ENCODE results near the gene R3HDML. TPM values are rescaled to one million over a fixed set of nuclear protein-coding genes. Genes with fewer than 3 reads are reported as not detected.

The R3HDML gene
- total and polyA plus RNA-seq, 2 donors (not counting 1 experiment from before 2014, with no cell fraction given), result not detected

DNA sequence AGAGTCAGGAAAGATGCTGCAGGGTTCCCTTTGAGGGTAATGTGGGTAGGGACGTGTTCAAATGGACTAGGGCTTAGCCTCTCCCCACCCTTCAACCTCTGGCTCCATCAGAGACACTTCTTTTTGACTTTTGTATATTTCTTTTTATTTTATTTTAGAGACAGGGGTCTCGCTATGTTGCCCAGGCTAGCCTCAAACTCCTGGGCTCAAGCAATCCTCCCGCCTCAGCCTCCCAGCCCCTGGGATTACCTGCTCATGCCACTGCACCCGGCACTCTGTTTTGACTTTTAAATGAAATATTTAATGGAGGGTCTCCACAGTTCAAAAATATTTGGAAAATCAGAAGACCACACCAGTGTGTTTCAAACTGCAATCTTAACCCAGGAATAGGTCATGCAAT, 27.2 kb downstream of the R3HDML start:
- ChIA-PET CTCF (no interaction called here), POLR2A (no interaction called here)
- Histone ChIP-seq H3K36me3 (replicated peaks in 1 of 2; ENCODE audit: control extremely low read depth in 1 of 2, control insufficient read depth in 1 of 2, extremely low read depth in 1 of 2, insufficient read depth in 2 of 2, low read length in 1 of 2) (no peaks in the 10 kb centered on the region), H3K4me1 (ENCODE audit: control insufficient read depth in 2 of 2, insufficient read depth in 2 of 2, low read length in 2 of 2) (no peaks in the 10 kb centered on the region), H3K9ac (ENCODE audit: low read length) (no peak overlapping the region), H3K27ac (ENCODE audit: low read length in 2 of 2) (no peak overlapping the region), H3K4me3 (ENCODE audit: control extremely low read depth in 1 of 5, extremely low read depth in 1 of 5, insufficient read depth in 1 of 5, low read depth in 2 of 5, low read length in 4 of 5) (no peak overlapping the region), H3K9me3 (ENCODE audit: control extremely low read depth in 1 of 3, control insufficient read depth in 2 of 3, insufficient read depth in 1 of 3, low read length in 2 of 3) (no peaks in the 10 kb centered on the region), H4K20me1 (ENCODE audit: control insufficient read depth, insufficient read depth, low read length, poor library complexity, severe bottlenecking) (no peaks in the 10 kb centered on the region), H2AFZ (ENCODE audit: insufficient read depth, low read depth, low read length, poor library complexity, severe bottlenecking) (no peak overlapping the region), H3K27me3 (replicated peaks in 1 of 4; ENCODE audit: control extremely low read depth in 1 of 4, control insufficient read depth in 3 of 4, insufficient read depth in 4 of 4, low read length in 3 of 4) (peaks cover 0 to 5% (median 0%) of the 10 kb centered on the region in 4 experiments), H3K4me2 (replicated peaks; ENCODE audit: low read depth, low read length, poor library complexity, severe bottlenecking) (no peak overlapping the region), H3K79me2 (ENCODE audit: control insufficient read depth, insufficient read depth, low read length) (no peaks in the 10 kb centered on the region)
- no peak for ATAC-seq (ENCODE audit: low read depth)
- Mint-ChIP-seq H3K4me1 (no peaks in the 10 kb centered on the region), H3K27ac (no peak overlapping the region), H3K27me3 (peaks cover 16% of the 10 kb centered on the region), H3K9me3 (ENCODE audit: insufficient read depth) (no peaks in the 10 kb centered on the region), H3K4me3 (no peak overlapping the region)
- intact Hi-C loops (cut with micrococcal nuclease), result no loop called here
- no peak for TF ChIP-seq EZH2 (IDR thresholded peaks at IDR 0.05; ENCODE audit: borderline replicate concordance, insufficient read depth, low read depth, low read length, poor library complexity, severe bottlenecking)
- TF ChIP-seq, protein P1, sequence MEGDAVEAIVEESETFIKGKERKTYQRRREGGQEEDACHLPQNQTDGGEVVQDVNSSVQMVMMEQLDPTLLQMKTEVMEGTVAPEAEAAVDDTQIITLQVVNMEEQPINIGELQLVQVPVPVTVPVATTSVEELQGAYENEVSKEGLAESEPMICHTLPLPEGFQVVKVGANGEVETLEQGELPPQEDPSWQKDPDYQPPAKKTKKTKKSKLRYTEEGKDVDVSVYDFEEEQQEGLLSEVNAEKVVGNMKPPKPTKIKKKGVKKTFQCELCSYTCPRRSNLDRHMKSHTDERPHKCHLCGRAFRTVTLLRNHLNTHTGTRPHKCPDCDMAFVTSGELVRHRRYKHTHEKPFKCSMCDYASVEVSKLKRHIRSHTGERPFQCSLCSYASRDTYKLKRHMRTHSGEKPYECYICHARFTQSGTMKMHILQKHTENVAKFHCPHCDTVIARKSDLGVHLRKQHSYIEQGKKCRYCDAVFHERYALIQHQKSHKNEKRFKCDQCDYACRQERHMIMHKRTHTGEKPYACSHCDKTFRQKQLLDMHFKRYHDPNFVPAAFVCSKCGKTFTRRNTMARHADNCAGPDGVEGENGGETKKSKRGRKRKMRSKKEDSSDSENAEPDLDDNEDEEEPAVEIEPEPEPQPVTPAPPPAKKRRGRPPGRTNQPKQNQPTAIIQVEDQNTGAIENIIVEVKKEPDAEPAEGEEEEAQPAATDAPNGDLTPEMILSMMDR (IDR thresholded peaks at IDR 0.05), result no peak
- WGBS (ENCODE audit: insufficient coverage), result no CpG with 5 or more reads among the region's 4 CpGs
- DNase-seq, result no peak

DNA sequence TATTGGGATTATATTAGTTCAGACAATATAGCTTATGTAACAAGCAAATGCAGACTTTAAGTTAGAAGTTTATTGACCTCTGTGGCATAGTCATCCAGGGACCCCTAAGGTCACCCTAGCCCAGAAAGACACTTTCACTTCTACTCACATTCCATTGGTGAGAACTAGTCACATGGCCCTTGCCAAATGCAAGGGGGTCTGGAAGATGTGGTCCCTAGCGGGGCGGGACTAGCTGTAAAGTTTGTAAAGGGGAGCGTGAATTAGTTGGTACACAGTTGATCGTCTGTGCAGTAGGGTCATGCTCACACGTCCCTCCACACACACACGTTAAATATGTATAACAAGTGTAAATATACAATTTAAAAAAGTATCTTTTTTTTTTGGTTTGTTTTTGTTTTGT, 27.9 kb downstream of the R3HDML start:
- Histone ChIP-seq H3K4me3 (ENCODE audit: control extremely low read depth in 1 of 5, extremely low read depth in 1 of 5, insufficient read depth in 1 of 5, low read depth in 2 of 5, low read length in 4 of 5) (no peak overlapping the region), H3K4me2 (replicated peaks; ENCODE audit: low read depth, low read length, poor library complexity, severe bottlenecking) (no peak overlapping the region), H3K9me3 (ENCODE audit: control extremely low read depth in 1 of 3, control insufficient read depth in 2 of 3, insufficient read depth in 1 of 3, low read length in 2 of 3) (no peaks in the 10 kb centered on the region), H3K36me3 (replicated peaks in 1 of 2; ENCODE audit: control extremely low read depth in 1 of 2, control insufficient read depth in 1 of 2, extremely low read depth in 1 of 2, insufficient read depth in 2 of 2, low read length in 1 of 2) (no peaks in the 10 kb centered on the region), H2AFZ (ENCODE audit: insufficient read depth, low read depth, low read length, poor library complexity, severe bottlenecking) (no peak overlapping the region), H3K27me3 (replicated peaks in 1 of 4; ENCODE audit: control extremely low read depth in 1 of 4, control insufficient read depth in 3 of 4, insufficient read depth in 4 of 4, low read length in 3 of 4) (peaks cover 0 to 5% (median 0%) of the 10 kb centered on the region in 4 experiments), H4K20me1 (ENCODE audit: control insufficient read depth, insufficient read depth, low read length, poor library complexity, severe bottlenecking) (no peaks in the 10 kb centered on the region), H3K9ac (ENCODE audit: low read length) (no peak overlapping the region), H3K27ac (ENCODE audit: low read length in 2 of 2) (no peak overlapping the region), H3K4me1 (ENCODE audit: control insufficient read depth in 2 of 2, insufficient read depth in 2 of 2, low read length in 2 of 2) (no peaks in the 10 kb centered on the region), H3K79me2 (ENCODE audit: control insufficient read depth, insufficient read depth, low read length) (no peaks in the 10 kb centered on the region)
- intact Hi-C loops (cut with micrococcal nuclease), result no loop called here
- Mint-ChIP-seq H3K4me1 (no peaks in the 10 kb centered on the region), H3K4me3 (no peak overlapping the region), H3K27me3 (peaks cover 14% of the 10 kb centered on the region), H3K27ac (no peak overlapping the region), H3K9me3 (ENCODE audit: insufficient read depth) (no peaks in the 10 kb centered on the region)
- WGBS (ENCODE audit: insufficient coverage), result no CpG with 5 or more reads among the region's 6 CpGs
- ATAC-seq (ENCODE audit: low read depth), result no peak
- POLR2A ChIA-PET, result no interaction called here
- CTCF ChIA-PET, result no interaction called here
- no peak for TF ChIP-seq EZH2 (IDR thresholded peaks at IDR 0.05; ENCODE audit: borderline replicate concordance, insufficient read depth, low read depth, low read length, poor library complexity, severe bottlenecking)
- TF ChIP-seq, protein P1 (IDR thresholded peaks at IDR 0.05), result no peak
- no peak for DNase-seq

Data from B cell (primary cell).